Activated CD8-positive, alpha-beta memory T cell treated with anti-CD3 and anti-CD28 coated beads for 36 hours (primary cell): ENCODE results near the gene PRKAB1. TPM values are rescaled to one million over a fixed set of nuclear protein-coding genes. Genes with fewer than 3 reads are reported as not detected.
"Not testable (repeated sequence)": the region's sequence is repeated elsewhere in the genome, so short reads cannot be mapped to it uniquely, and the experiment has no call there.

Source experiments
- CTCF ChIA-PET: fragments of 350-600 bp; sonication (Branson Sonifier 250); formaldehyde crosslinking; loops from one replicate; lab custom pipeline; 2021; ENCODE audit warnings: antibody characterized with exemption; lab: Charles Lee
- POLR2A ChIA-PET: fragments of 350-600 bp; sonication (Branson Sonifier 250); formaldehyde crosslinking; loops from one replicate; lab custom pipeline; 2021; ENCODE audit warnings: antibody characterized with exemption; lab: Charles Lee
- total RNA-seq, 2 experiments: library from RNA; stranded (reverse); gene quantifications; one replicate each; pipeline ENCODE4 v1.2.3, GENCODE V29; 2021

Gene PRKAB1
- 10 to 100 TPM; 22.3 to 25.7 TPM for total RNA-seq

GRCh38 chr12:119667577-119668323 is at the start of gene PRKAB1:
Gene PRKAB1, plus strand, starts transcription at chr12:119668133. Its CDS starts 112 bp downstream, at chr12:119668245.
- POLR2A ChIA-PET, result interaction anchor here (0.5 to 1.6 kb wide), 2 partner anchors 14 to 1575 kb away, joined by 4 to 6 read pairs; no protein-coding TSS in a partner anchor
- CTCF ChIA-PET, result interaction anchor here (0.6 to 1.4 kb wide), 5 partner anchors 9 to 234 kb away, joined by 4 to 6 read pairs (median 4); no protein-coding TSS in a partner anchor

GRCh38 chr12:119618328-119618896 is 49.5 kb upstream of the PRKAB1 start:
- POLR2A ChIA-PET, CTCF ChIA-PET: not testable (repeated sequence)

GRCh38 chr12:119620490-119620889 is 47.4 kb upstream of the PRKAB1 start:
- ChIA-PET CTCF (no interaction called here), POLR2A (no interaction called here)

GRCh38 chr12:119621878-119622277 is 46.1 kb upstream of the PRKAB1 start:
- POLR2A ChIA-PET, result no interaction called here
- CTCF ChIA-PET, result no interaction called here

- ChIA-PET CTCF (no interaction called here), POLR2A (no interaction called here)
These were observed 43.0 kb upstream of the PRKAB1 start for GRCh38 chr12:119624966-119625365.

GRCh38 chr12:119627019-119627643 is 40.8 kb upstream of the PRKAB1 start:
- POLR2A ChIA-PET, result interaction anchor here (0.6 kb wide), 1 partner anchor 1754 kb away, joined by 4 read pairs; no protein-coding TSS in a partner anchor
- CTCF ChIA-PET, result no interaction called here

GRCh38 chr12:119627686-119628085 is 40.2 kb upstream of the PRKAB1 start:
- ChIA-PET POLR2A (interaction anchor here (0.6 kb wide), 1 partner anchor 1755 kb away, joined by 4 read pairs; no protein-coding TSS in a partner anchor), CTCF (no interaction called here)

GRCh38 chr12:119630223-119630780 is 37.6 kb upstream of the PRKAB1 start:
- POLR2A ChIA-PET, result no interaction called here
- CTCF ChIA-PET, result interaction anchor here (1.0 kb wide), 1 partner anchor 19 kb away, joined by 3 read pairs; no protein-coding TSS in a partner anchor

- ChIA-PET POLR2A (no interaction called here), CTCF (interaction anchor here (1.0 kb wide), 1 partner anchor 19 kb away, joined by 3 read pairs; no protein-coding TSS in a partner anchor)
These were observed 36.9 kb upstream of the PRKAB1 start for GRCh38 chr12:119630962-119631550.

- CTCF ChIA-PET, result no interaction called here
- POLR2A ChIA-PET, result no interaction called here
These were observed 35.8 kb upstream of the PRKAB1 start for GRCh38 chr12:119631930-119632678.

- CTCF ChIA-PET, result no interaction called here
- POLR2A ChIA-PET, result no interaction called here
These were observed 33.2 kb upstream of the PRKAB1 start for GRCh38 chr12:119634743-119635142.

GRCh38 chr12:119642986-119643385 is 24.9 kb upstream of the PRKAB1 start:
- ChIA-PET POLR2A (no interaction called here), CTCF (interaction anchor here (1.7 kb wide), 1 partner anchor 14 kb away, joined by 3 read pairs; no protein-coding TSS in a partner anchor)

GRCh38 chr12:119644930-119645329 is 23.0 kb upstream of the PRKAB1 start:
- CTCF ChIA-PET, result no interaction called here
- POLR2A ChIA-PET, result no interaction called here

- ChIA-PET CTCF (no interaction called here), POLR2A (no interaction called here)
These were observed 22.3 kb upstream of the PRKAB1 start for GRCh38 chr12:119645535-119646059.

GRCh38 chr12:119649202-119649808 is 18.6 kb upstream of the PRKAB1 start:
- POLR2A ChIA-PET, result no interaction called here
- CTCF ChIA-PET, result interaction anchor here (1.0 to 1.3 kb wide), 2 partner anchors 16 to 19 kb away, joined by 3 read pairs; no protein-coding TSS in a partner anchor

- POLR2A ChIA-PET, result no interaction called here
- CTCF ChIA-PET, result no interaction called here
These were observed 15.3 kb upstream of the PRKAB1 start for GRCh38 chr12:119652665-119653064.

GRCh38 chr12:119657001-119657400 is 10.9 kb upstream of the PRKAB1 start:
- CTCF ChIA-PET, result interaction anchor here (1.2 kb wide), 1 partner anchor 14 kb away, joined by 3 read pairs; no protein-coding TSS in a partner anchor
- POLR2A ChIA-PET, result not testable (repeated sequence)

GRCh38 chr12:119658166-119658565 is 9.8 kb upstream of the PRKAB1 start:
- CTCF ChIA-PET, result interaction anchor here (1.3 kb wide), 1 partner anchor 10 kb away, joined by 4 read pairs; the partner anchor contains the start of gene PRKAB1
- POLR2A ChIA-PET, result not testable (repeated sequence)
